GM12878 (cell line): ENCODE results near the gene BRIX1. TPM values are rescaled to one million over a fixed set of nuclear protein-coding genes. Genes with fewer than 3 reads are reported as not detected.

Source experiments
- ATAC-seq: fragments of 200-7000 bp; cut with Tn5 transposase; 3 replicates; pipeline ENCODE4 v1.9.1; 2020; ENCODE audit warnings: mild to moderate bottlenecking, moderate library complexity
- BruUV-seq: library from RNA; stranded (reverse); fragments of 400-500 nt; replicated peaks from 2 replicates; lab custom pipeline; 2021; lab: Mats Ljungman, UMichigan
- CTCF ChIA-PET: fragments of 300-600 bp; sonication (Branson Sonifier 250); formaldehyde crosslinking; extraction: SDS; loops from one replicate; lab custom pipeline; 2021; ENCODE audit warnings: inconsistent platforms; lab: Yijun Ruan, JAX
- POLR2A ChIA-PET: fragments of 350-600 bp; formaldehyde crosslinking; extraction: SDS; loops from one replicate; lab custom pipeline; 2021; ENCODE audit warnings: inconsistent platforms; lab: Charles Lee
- RAD21 ChIA-PET: fragments of 300-600 bp; sonication (Branson Sonifier 250); formaldehyde crosslinking; loops from one replicate; lab custom pipeline; 2023; ENCODE audit warnings: antibody characterized with exemption; ENCODE audit not compliant: unreplicated experiment; lab: Charles Lee
- SMC1A ChIA-PET: fragments of 300-600 bp; sonication (Branson Sonifier 250); formaldehyde crosslinking; loops from one replicate; lab custom pipeline; 2023; ENCODE audit not compliant: unreplicated experiment, uncharacterized antibody; lab: Charles Lee
- DNase-seq: peaks from one replicate; pipeline ENCODE4 v3.0.0-alpha.2; 2011; ENCODE audit warnings: low read depth, low spot score
- FAIRE-seq: peaks from 3 replicates; lab custom pipeline; 2011; peaks lifted over from hg19 to GRCh38; lab: Jason Lieb, UNC
- H2AFZ ChIP-seq: 2 replicates; pipeline ENCODE4 v1.6.0; 2011; ENCODE audit warnings: low read depth, low read length, control low read depth; ENCODE audit not compliant: control insufficient read depth
- H3K27ac ChIP-seq: 2 replicates; pipeline ENCODE4 v1.5.1; 2011; ENCODE audit warnings: control low read depth; ENCODE audit not compliant: control insufficient read depth, insufficient read depth
- H3K27me3 ChIP-seq, 2 experiments: replicated peaks in 1 of 2; 2 replicates each; pipeline versions ENCODE4 v1.6.0 to v1.6.1; 2011; ENCODE audit warnings: low read length in 1 of 2; ENCODE audit not compliant: control insufficient read depth in 2 of 2, insufficient read depth in 2 of 2
- H3K36me3 ChIP-seq, 2 experiments: 2 replicates each; pipeline ENCODE4 v1.5.1; 2011; ENCODE audit warnings: low read length in 1 of 2; ENCODE audit not compliant: control insufficient read depth in 2 of 2, insufficient read depth in 2 of 2
- H3K4me1 ChIP-seq: 2 replicates; pipeline ENCODE4 v1.6.1; 2011; ENCODE audit warnings: mild to moderate bottlenecking, low read length, moderate library complexity, mixed read lengths; ENCODE audit not compliant: control insufficient read depth, insufficient read depth
- H3K4me2 ChIP-seq: 2 replicates; pipeline ENCODE4 v1.6.0; 2011; ENCODE audit warnings: control low read depth; ENCODE audit not compliant: control insufficient read depth, insufficient read depth
- H3K4me3 ChIP-seq: fragments of 200-600 bp; sonication (generic); 2 replicates; pipeline ENCODE4 v1.5.1; 2016
- H3K79me2 ChIP-seq: 2 replicates; pipeline ENCODE4 v1.6.0; 2011; ENCODE audit warnings: low read length; ENCODE audit not compliant: control insufficient read depth, insufficient read depth
- H3K9ac ChIP-seq: 2 replicates; pipeline ENCODE4 v1.8.0; 2011; ENCODE audit warnings: low read length, control low read depth, mixed read lengths; ENCODE audit not compliant: control insufficient read depth, insufficient read depth
- H3K9me3 ChIP-seq: replicated peaks from 3 replicates; pipeline ENCODE4 v1.5.1; 2011; ENCODE audit warnings: mild to moderate bottlenecking, low read length; ENCODE audit not compliant: control insufficient read depth, insufficient read depth
- H4K20me1 ChIP-seq: 2 replicates; pipeline ENCODE4 v1.6.0; 2011; ENCODE audit not compliant: control insufficient read depth, insufficient read depth
- ASH2L ChIP-seq: fragments of 300-600, 200-600 bp; sonication (generic); IDR thresholded peaks from 2 replicates; pipeline ENCODE4 v1.6.1; 2017; ENCODE audit warnings: low read depth, mild to moderate bottlenecking, borderline replicate concordance
- BCL11A ChIP-seq: IDR thresholded peaks from 2 replicates; pipeline ENCODE4 v1.6.1; 2011; ENCODE audit warnings: low read depth, low read length
- BMI1 ChIP-seq: fragments of 450-650 bp; IDR thresholded peaks from 2 replicates; pipeline ENCODE4 v1.6.1; 2016; ENCODE audit warnings: mild to moderate bottlenecking, moderate library complexity, borderline replicate concordance
- CHD1 ChIP-seq: IDR thresholded peaks from 2 replicates; pipeline ENCODE4 v1.6.1; 2012; ENCODE audit warnings: low read depth, low read length, improper control_type of control experiment
- CREM ChIP-seq: IDR thresholded peaks from 2 replicates; pipeline ENCODE4 v1.6.1; 2014; ENCODE audit warnings: antibody characterized with exemption, low read depth
- DPF2 ChIP-seq: fragments of 450-650 bp; IDR thresholded peaks from 2 replicates; pipeline ENCODE4 v1.6.1; 2017; ENCODE audit warnings: mild to moderate bottlenecking
- GATAD2B ChIP-seq: fragments of 450-650 bp; conservative IDR thresholded peaks from 2 replicates; pipeline ENCODE4 v1.6.1; 2017; ENCODE audit warnings: low read depth, mild to moderate bottlenecking, moderate library complexity
- HCFC1 ChIP-seq: fragments of 150-350 bp; IDR thresholded peaks from 2 replicates; pipeline ENCODE4 v1.6.1; 2014; ENCODE audit warnings: low read length
- NFIC ChIP-seq: IDR thresholded peaks from 2 replicates; pipeline ENCODE4 v1.6.1; 2012; ENCODE audit warnings: low read depth, mild to moderate bottlenecking, inconsistent platforms, low read length, moderate library complexity
- NFYA ChIP-seq: IDR thresholded peaks from 2 replicates; pipeline ENCODE4 v1.6.1; 2011; ENCODE audit warnings: low read depth, mild to moderate bottlenecking, low read length, improper control_type of control experiment, borderline replicate concordance
- PAX8 ChIP-seq: fragments of 450-650 bp; IDR thresholded peaks from 2 replicates; pipeline ENCODE4 v1.6.1; 2017; ENCODE audit warnings: mild to moderate bottlenecking, moderate library complexity
- RCOR1 ChIP-seq: conservative IDR thresholded peaks from 2 replicates; pipeline ENCODE4 v1.6.1; 2012; ENCODE audit warnings: low read depth, low read length, improper control_type of control experiment
- SREBF1 ChIP-seq: IDR thresholded peaks from 2 replicates; pipeline ENCODE4 v1.6.1; 2012; ENCODE audit warnings: mild to moderate bottlenecking, low read length
- TCF7 ChIP-seq: IDR thresholded peaks from 2 replicates; pipeline ENCODE4 v1.6.1; 2014; ENCODE audit warnings: antibody characterized with exemption, borderline replicate concordance
- YY1 ChIP-seq: IDR thresholded peaks from 2 replicates; pipeline ENCODE4 v1.6.1; 2011; ENCODE audit warnings: low read depth, mild to moderate bottlenecking, low read length
- ZNF24 ChIP-seq: fragments of 450-650 bp; IDR thresholded peaks from 2 replicates; pipeline ENCODE4 v1.6.1; 2017; ENCODE audit warnings: antibody characterized with exemption, mild to moderate bottlenecking
- WGBS: methylation state at CpG from one replicate; pipeline ENCODE4 v1.1.6; 2016; ENCODE audit warnings: low lambda C conversion rate; ENCODE audit not compliant: insufficient replicate concordance, insufficient coverage; ENCODE audit errors: missing lambda C conversion rate; 5-methylcytosine and 5-hydroxymethylcytosine counted together
- in situ Hi-C: fragments of 300-500 bp; cut with MboI; formaldehyde crosslinking; loops from 9 replicates; pipeline ENCODE4 v1.14.3; 2018; ENCODE audit warnings: mixed read lengths
- intact Hi-C: fragments of 100-400 bp; cut with micrococcal nuclease; formaldehyde crosslinking; loops from one replicate; pipeline ENCODE4 v1.14.2; 2022; ENCODE audit not compliant: unreplicated experiment
- polyA plus RNA-seq, 11 experiments: library from polyadenylated mRNA; depleted of rRNA in 4 of 11; unstranded in 6 of 11; stranded (reverse) in 5 of 11; fragments of >200 nt; fragmentation: Nextera tagmentation in 4 of 11; fragmentation: Illumina TruSeq in 1 of 11; extraction: Ambion mirVana in 4 of 11; extraction: Trizol in 1 of 11; gene quantifications; 1 replicate in 1 of 11; 2 replicates in 10 of 11; pipeline versions ENCODE4 v1.2.1 to v1.2.3, GENCODE V29; 2011 to 2016; ENCODE audit warnings: inconsistent platforms in 2 of 11, missing spikeins in 2 of 11, low read depth in 1 of 11
- total RNA-seq, 4 experiments: library from RNA; depleted of rRNA in 3 of 4; stranded (reverse); fragments of >200 nt in 3 of 4; fragmentation: Illumina TruSeq in 1 of 4; extraction: Trizol in 1 of 4; gene quantifications; 2 replicates each; pipeline versions ENCODE4 v1.2.1 to v1.2.3, GENCODE V29; 2013 to 2021
- TF ChIP-seq, protein P1 (sequence below): IDR thresholded peaks from 2 replicates; pipeline ENCODE4 v1.6.1; 2011; ENCODE audit warnings: low read depth, low read length, improper control_type of control experiment, borderline replicate concordance
- TF ChIP-seq, protein P2 (sequence below): IDR thresholded peaks from 2 replicates; pipeline ENCODE4 v1.6.1; 2012; ENCODE audit warnings: low read depth, low read length, improper control_type of control experiment

BRIX1 gene
- total and polyA plus RNA-seq, 10 of the 15 experiments (the other 5 are each of a cell fraction or from before 2014, with no cell fraction given) = 48.3 to 119 (median 78.9) TPM

DNA sequence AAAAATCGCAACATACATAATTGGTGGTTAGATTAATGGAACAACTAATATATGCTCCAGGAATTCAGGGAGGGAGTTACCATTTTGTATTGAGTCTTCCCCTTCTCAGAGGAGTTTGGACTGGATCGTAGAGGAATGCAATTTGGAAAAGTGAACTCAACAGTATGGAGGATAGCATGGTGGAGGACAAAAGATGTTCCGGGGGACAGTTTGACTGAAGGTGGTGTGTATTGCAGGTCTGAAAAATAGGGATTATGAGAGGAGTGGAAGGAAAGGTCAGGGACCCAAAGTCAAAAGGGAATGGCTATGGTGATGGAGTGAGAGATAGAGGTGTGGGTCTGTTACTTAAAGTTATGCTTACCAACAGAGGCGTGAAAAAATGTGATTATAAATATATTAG is 15.4 kb downstream of the BRIX1 start (continued):
- TF ChIP-seq NFIC (no peak), CHD1 (no peak), TCF7 (no peak), SREBF1 (no peak), ZNF24 (no peak), BCL11A (no peak), PAX8 (no peak), CREM (no peak), HCFC1 (no peak), ASH2L (no peak), GATAD2B (no peak)
- TF ChIP-seq, protein P1, sequence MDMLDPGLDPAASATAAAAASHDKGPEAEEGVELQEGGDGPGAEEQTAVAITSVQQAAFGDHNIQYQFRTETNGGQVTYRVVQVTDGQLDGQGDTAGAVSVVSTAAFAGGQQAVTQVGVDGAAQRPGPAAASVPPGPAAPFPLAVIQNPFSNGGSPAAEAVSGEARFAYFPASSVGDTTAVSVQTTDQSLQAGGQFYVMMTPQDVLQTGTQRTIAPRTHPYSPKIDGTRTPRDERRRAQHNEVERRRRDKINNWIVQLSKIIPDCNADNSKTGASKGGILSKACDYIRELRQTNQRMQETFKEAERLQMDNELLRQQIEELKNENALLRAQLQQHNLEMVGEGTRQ = no peak
- TF ChIP-seq, protein P2, sequence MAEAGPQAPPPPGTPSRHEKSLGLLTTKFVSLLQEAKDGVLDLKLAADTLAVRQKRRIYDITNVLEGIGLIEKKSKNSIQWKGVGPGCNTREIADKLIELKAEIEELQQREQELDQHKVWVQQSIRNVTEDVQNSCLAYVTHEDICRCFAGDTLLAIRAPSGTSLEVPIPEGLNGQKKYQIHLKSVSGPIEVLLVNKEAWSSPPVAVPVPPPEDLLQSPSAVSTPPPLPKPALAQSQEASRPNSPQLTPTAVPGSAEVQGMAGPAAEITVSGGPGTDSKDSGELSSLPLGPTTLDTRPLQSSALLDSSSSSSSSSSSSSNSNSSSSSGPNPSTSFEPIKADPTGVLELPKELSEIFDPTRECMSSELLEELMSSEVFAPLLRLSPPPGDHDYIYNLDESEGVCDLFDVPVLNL = no peak

DNA sequence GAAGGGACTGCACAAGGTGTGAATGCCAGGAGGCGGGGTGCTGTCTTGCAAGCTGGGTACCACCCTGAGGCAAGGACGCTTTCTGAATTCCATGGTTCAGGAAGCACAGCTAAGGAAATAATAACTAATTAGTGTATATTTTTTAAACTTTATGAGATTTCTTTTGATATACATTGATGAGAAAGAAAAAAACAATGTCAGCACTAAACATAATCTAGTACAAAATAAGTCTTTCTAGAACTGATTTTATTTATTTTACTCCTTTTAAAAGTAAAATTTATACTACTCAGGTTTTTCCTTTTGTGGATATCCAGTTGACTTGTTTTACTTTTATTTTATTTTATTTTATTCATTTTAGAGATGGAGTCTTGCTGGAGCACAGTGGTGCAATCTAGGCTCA is 17.4 kb downstream of the BRIX1 start:
- ATAC-seq (no peak), FAIRE-seq (no peak), DNase-seq (no peak)
- in situ Hi-C loops = no loop called here
- H3K79me2 ChIP-seq = peaks cover 33% of the 10 kb centered on the region
- SMC1A ChIA-PET = interaction anchor here (1.0 to 1.6 kb wide), 4 partner anchors 16 to 70 kb away, joined by 3 to 5 read pairs (median 4); no protein-coding TSS in a partner anchor
- intact Hi-C loops = no loop called here
- CTCF ChIA-PET = interaction anchor here (0.7 to 4.6 kb wide), 5 partner anchors 23 to 70 kb away, joined by 3 to 19 read pairs (median 7); no protein-coding TSS in a partner anchor
- H3K27me3 ChIP-seq = no peaks in the 10 kb centered on the region
- POLR2A ChIA-PET = no interaction called here
- H3K9me3 ChIP-seq = no peaks in the 10 kb centered on the region
- H3K4me3 ChIP-seq = no peak overlapping the region
- H3K36me3 ChIP-seq = peaks cover 2 to 15% of the 10 kb centered on the region in 2 experiments; a peak in 2 of 4 replicates
- H2AFZ ChIP-seq = no peak overlapping the region
- no peak overlapping the region for H3K27ac ChIP-seq
- H3K4me2 ChIP-seq = no peak overlapping the region
- H4K20me1 ChIP-seq = no peaks in the 10 kb centered on the region
- no TSS peak for BruUV-seq
- TF ChIP-seq DPF2 (no peak), RCOR1 (no peak), NFYA (no peak), YY1 (no peak), BMI1 (no peak)
- TF ChIP-seq, all 136 proteins: peak for 0
- Histone ChIP-seq H3K4me1 (no peaks in the 10 kb centered on the region), H3K9ac (no peak overlapping the region)
- WGBS = 94% methylated on average over 2 of the region's 2 CpGs
- RAD21 ChIA-PET = no interaction called here
